D721Med (cell line): ENCODE data around the gene MARK4.

Experiments used
- DNase-seq: peaks from one replicate; pipeline ENCODE4 v3.0.0; 2011; ENCODE audit warnings: low spot score; ENCODE audit not compliant: insufficient read length
- FAIRE-seq: peaks from 2 replicates; lab custom pipeline; 2011; peaks lifted over from hg19 to GRCh38; lab: Jason Lieb, UNC
- TF ChIP-seq, protein P1 (sequence below): IDR thresholded peaks from 2 replicates; pipeline ENCODE4 v1.5.1; 2012; ENCODE audit warnings: mild to moderate bottlenecking, control low read depth; ENCODE audit not compliant: insufficient read depth; ENCODE audit errors: missing control alignments

Gene MARK4

DNA sequence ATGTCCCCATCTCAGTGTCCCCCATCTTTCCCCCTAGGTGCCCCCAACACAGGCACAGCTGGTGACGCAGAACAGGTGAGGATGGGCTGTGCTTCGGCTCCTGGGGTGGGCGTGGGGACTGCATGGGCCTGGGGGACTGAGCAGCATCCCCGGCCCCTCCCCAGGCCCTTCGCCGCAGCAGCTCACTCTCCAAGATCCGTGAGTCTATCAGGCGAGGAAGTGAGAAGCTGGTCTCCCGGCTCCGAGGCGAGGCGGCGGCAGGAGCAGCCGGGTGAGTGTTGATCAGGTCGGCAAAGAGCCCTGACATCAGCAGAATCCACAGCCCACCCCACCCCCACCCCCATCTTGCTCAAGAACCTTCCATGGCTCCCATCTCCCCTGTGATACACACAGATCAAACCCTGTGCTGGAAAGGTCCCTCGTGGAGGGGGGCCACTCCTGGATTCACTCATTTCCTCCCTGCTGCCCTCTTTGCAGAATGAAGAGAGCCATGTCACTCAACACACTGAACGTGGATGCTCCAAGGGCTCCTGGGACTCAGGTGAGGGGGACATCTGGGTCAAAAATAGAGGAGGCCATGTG is 99.5 kb downstream of the MARK4 start:
- FAIRE-seq (no peak), DNase-seq (no peak)
- TF ChIP-seq, protein P1, sequence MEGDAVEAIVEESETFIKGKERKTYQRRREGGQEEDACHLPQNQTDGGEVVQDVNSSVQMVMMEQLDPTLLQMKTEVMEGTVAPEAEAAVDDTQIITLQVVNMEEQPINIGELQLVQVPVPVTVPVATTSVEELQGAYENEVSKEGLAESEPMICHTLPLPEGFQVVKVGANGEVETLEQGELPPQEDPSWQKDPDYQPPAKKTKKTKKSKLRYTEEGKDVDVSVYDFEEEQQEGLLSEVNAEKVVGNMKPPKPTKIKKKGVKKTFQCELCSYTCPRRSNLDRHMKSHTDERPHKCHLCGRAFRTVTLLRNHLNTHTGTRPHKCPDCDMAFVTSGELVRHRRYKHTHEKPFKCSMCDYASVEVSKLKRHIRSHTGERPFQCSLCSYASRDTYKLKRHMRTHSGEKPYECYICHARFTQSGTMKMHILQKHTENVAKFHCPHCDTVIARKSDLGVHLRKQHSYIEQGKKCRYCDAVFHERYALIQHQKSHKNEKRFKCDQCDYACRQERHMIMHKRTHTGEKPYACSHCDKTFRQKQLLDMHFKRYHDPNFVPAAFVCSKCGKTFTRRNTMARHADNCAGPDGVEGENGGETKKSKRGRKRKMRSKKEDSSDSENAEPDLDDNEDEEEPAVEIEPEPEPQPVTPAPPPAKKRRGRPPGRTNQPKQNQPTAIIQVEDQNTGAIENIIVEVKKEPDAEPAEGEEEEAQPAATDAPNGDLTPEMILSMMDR: no peak

DNA sequence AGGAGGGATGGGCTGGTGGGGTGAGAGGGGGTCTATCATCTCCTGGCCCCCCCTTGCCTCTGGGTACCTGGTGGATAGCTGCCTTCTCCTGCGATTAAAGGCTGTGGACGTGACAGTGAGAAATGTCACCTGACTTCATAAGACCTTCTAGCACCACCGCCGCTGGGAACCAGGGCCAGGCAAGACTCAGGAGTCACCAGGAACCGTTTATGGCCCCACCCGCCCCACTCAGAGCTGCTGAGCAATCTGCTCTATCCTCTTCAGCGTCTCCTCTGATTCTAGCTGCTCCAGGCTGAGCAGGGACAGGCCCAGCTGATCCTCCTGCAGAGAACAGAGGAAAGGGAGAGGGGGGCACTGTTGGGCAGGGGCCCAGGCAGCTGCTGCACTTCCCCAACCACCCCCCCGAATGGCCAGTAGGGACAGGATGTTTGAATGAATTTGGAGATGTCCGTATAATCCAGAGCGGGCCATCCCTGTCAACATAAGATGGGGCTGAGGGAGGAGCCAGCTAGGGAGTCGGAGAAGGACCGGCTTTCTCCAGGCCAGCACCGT is 100.4 kb downstream of the MARK4 start:
- DNase-seq (peak; percentile 12), FAIRE-seq (no peak)
- TF ChIP-seq, protein P1: no peak

DNA sequence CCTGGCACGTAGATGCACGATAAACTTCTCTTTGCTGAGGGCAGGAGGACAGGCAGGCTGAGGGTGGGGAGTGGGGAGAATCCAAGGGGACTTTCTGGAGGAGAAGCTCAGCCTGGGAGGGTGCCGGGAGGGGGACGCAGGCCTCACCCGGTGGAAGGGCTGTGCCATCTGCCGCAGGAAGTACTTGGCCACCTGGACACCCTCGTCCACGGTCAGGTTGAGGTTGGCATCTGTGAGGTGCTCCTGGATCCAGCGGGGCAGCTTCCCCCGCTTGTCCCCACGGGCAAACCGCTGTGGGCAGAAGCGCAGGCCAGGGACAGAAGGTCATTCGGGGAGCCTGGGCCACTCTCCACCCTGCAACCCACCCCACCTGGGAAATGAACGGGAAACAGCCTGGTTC is 101.0 kb downstream of the MARK4 start:
- TF ChIP-seq, protein P1: no peak
- DNase-seq (peak; percentile 13), FAIRE-seq (no peak)

DNA sequence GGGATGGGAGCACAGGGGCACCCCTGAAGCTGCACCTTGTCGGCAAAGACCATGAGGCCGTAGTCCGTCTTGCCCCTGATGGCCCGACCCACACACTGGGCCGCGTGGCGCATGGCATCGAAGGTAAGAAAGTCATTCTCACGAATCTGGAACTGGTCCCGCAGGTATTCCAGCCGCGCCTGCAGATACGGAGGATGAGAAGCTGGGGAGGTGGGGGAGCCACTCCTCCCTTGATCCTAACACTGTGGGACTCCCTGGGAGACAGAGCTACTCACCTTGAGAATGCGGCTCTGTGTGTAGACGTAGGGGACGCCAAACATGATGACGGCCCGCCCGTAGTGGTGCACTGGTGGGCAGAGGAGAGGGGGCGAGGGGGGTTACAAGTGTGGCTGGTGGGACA is 101.4 kb downstream of the MARK4 start:
- peak; percentile 18 for DNase-seq
- FAIRE-seq: no peak
- TF ChIP-seq, protein P1: no peak

DNA sequence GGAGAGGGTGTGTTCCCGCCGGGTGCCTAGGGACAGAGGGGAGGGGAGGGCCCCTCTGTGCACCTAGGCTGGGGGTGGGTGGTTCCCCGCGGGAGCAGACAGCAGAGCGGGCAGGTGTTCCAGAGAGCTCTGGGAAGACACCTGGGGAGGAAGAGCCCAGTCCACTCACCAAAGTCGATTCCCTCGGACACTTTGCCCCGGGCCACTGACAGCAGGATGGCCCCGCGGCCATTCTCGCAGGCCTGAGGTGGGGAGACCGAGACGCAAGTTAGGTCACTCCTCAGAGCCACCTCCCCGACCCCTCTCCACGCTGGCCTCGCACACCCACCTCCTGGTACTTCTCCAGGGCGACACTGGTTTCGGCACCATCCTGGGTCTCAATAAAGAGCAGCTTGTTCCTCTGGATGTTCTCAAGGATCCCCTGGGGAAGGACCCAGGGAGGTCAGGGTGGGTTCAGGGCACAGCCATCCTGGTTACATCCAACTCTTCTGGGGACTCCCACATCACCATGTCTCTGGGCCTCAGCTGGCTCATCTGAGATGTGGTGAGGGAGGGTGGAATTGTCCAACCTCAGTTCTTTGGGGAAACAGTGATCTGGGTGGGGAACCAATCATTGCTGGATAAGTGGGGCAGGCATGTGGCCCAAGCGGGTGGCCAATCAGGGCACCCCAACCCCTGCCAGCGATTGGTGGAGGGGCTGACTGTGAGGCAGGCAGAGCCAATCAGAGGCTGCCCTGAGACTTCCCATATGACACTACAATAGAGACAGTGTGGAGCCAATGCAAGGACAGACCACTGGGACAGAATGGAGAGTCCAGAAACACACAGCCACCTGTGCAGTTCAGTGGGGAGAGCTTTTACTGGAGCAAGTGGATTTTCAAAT is 102.1 kb downstream of the MARK4 start:
- FAIRE-seq (no peak), DNase-seq (peak; percentile 16)
- TF ChIP-seq, protein P1: no peak

DNA sequence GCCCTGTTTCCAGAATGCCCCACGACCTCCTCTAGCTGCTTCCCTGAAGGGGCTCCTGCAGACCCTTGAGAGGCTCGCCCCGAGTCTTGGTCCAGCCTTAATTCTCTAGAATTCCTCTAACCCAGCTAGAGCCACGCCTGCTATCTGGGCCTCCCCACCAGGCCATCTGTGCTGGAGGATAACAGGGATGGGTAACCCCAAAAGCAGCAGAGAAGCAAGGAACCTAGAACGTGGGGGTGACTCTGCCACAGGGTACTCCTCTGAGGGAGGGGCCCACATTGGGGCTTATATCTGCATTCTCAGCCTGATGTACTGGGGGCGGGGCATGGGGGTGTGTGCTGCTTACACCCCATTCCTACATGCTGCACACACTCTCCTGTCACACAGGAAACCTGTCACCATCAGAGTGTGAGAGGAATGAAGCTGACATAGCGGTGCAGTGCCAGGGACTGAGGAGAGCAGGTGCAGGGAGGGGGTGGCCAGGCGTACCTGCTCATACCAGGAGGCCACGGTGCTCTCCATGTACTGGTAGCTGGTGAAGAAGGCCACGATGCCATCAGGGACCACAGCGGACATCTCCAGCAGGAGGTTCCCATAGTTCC is 103.3 kb downstream of the MARK4 start:
- FAIRE-seq (no peak), DNase-seq (peak; percentile 11)
- TF ChIP-seq, protein P1: no peak
